Measurements from ENCODE around the gene SERPINA5. TPM values are rescaled to one million over a fixed set of nuclear protein-coding genes. Genes with fewer than 3 reads are reported as not detected.

SERPINA5 gene
- total and polyA plus RNA-seq, 2 of the 13 experiments (the other 11 are each of a cell fraction or from before 2014, with no cell fraction given) = 449 to 498 TPM

DNA sequence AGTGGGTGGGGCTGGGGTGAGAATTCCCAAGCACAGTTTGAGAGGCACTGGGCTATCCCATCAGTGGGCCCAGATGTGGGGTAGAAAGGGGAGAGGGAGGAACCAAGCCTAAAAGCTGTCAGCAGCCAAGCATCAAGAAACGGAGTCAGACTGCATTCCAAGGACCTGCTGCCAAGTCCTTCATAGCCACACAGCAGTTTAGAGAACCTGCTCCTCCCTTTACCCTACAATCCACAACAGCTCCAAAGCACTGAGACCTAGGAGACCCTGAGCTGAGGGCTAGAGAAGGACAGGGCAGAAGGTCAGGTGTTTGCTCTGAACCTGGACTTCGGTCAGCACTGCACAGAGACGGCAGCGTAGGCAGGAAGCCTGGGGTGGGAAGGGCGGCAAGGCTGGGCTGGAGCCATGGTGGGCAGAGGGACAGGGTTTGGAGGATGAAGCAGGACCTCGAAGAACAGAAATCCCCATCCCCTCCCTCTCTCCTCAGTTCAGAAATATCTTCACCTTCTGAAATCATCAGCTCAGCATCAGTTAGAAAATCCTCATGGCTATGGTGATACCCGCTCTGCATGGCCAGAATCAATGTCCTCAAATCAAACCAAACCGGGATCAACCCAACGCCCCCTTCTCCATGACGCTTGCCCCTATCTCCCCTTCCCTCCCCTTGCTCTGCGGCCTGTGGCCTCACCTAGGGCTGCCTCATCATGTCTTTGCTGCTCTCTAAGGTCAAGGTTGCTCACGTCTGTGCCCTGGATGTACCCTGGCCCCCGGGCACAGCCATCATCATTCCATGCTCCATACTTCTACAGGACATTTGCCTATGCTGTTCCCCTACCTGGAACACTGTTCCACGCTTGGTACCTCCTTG lies 32.9 kb upstream of the SERPINA5 start (continued):
- TF ChIP-seq, protein P1, sequence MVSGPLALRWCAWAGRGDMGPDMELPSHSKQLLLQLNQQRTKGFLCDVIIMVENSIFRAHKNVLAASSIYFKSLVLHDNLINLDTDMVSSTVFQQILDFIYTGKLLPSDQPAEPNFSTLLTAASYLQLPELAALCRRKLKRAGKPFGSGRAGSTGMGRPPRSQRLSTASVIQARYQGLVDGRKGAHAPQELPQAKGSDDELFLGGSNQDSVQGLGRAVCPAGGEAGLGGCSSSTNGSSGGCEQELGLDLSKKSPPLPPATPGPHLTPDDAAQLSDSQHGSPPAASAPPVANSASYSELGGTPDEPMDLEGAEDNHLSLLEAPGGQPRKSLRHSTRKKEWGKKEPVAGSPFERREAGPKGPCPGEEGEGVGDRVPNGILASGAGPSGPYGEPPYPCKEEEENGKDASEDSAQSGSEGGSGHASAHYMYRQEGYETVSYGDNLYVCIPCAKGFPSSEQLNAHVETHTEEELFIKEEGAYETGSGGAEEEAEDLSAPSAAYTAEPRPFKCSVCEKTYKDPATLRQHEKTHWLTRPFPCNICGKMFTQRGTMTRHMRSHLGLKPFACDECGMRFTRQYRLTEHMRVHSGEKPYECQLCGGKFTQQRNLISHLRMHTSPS (CRISPR knock-in tag; IDR thresholded peaks at IDR 0.05; ENCODE audit: low read depth) = peak; percentile 57; the same call in 1 of the 2 replicates
- TF ChIP-seq, protein P2, sequence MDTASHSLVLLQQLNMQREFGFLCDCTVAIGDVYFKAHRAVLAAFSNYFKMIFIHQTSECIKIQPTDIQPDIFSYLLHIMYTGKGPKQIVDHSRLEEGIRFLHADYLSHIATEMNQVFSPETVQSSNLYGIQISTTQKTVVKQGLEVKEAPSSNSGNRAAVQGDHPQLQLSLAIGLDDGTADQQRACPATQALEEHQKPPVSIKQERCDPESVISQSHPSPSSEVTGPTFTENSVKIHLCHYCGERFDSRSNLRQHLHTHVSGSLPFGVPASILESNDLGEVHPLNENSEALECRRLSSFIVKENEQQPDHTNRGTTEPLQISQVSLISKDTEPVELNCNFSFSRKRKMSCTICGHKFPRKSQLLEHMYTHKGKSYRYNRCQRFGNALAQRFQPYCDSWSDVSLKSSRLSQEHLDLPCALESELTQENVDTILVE (CRISPR knock-in tag; IDR thresholded peaks at IDR 0.05) = no peak
- TF ChIP-seq, protein P3, sequence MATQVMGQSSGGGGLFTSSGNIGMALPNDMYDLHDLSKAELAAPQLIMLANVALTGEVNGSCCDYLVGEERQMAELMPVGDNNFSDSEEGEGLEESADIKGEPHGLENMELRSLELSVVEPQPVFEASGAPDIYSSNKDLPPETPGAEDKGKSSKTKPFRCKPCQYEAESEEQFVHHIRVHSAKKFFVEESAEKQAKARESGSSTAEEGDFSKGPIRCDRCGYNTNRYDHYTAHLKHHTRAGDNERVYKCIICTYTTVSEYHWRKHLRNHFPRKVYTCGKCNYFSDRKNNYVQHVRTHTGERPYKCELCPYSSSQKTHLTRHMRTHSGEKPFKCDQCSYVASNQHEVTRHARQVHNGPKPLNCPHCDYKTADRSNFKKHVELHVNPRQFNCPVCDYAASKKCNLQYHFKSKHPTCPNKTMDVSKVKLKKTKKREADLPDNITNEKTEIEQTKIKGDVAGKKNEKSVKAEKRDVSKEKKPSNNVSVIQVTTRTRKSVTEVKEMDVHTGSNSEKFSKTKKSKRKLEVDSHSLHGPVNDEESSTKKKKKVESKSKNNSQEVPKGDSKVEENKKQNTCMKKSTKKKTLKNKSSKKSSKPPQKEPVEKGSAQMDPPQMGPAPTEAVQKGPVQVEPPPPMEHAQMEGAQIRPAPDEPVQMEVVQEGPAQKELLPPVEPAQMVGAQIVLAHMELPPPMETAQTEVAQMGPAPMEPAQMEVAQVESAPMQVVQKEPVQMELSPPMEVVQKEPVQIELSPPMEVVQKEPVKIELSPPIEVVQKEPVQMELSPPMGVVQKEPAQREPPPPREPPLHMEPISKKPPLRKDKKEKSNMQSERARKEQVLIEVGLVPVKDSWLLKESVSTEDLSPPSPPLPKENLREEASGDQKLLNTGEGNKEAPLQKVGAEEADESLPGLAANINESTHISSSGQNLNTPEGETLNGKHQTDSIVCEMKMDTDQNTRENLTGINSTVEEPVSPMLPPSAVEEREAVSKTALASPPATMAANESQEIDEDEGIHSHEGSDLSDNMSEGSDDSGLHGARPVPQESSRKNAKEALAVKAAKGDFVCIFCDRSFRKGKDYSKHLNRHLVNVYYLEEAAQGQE (IDR thresholded peaks at IDR 0.05; ENCODE audit: borderline replicate concordance in 1 of 2, low read depth in 1 of 2, low read length in 2 of 2) = no peak
- TF ChIP-seq KDM6A (CRISPR knock-in tag; IDR thresholded peaks at IDR 0.05; ENCODE audit: low read depth) (peak; percentile 71), ZFX (CRISPR knock-in tag; IDR thresholded peaks at IDR 0.05; ENCODE audit: low read depth) (peak; percentile 52; the same call in 1 of the 2 replicates), TOPORS (CRISPR knock-in tag; IDR thresholded peaks at IDR 0.05) (no peak), ZNF17 (CRISPR knock-in tag; IDR thresholded peaks at IDR 0.05) (no peak), ZSCAN9 (CRISPR knock-in tag; IDR thresholded peaks at IDR 0.05; ENCODE audit: borderline replicate concordance) (no peak), SAP130 (CRISPR knock-in tag; IDR thresholded peaks at IDR 0.05; ENCODE audit: low read depth) (peak; percentile 74), ZNF431 (CRISPR knock-in tag; IDR thresholded peaks at IDR 0.05; ENCODE audit: borderline replicate concordance, low read depth) (no peak)
- TF ChIP-seq, protein P4, sequence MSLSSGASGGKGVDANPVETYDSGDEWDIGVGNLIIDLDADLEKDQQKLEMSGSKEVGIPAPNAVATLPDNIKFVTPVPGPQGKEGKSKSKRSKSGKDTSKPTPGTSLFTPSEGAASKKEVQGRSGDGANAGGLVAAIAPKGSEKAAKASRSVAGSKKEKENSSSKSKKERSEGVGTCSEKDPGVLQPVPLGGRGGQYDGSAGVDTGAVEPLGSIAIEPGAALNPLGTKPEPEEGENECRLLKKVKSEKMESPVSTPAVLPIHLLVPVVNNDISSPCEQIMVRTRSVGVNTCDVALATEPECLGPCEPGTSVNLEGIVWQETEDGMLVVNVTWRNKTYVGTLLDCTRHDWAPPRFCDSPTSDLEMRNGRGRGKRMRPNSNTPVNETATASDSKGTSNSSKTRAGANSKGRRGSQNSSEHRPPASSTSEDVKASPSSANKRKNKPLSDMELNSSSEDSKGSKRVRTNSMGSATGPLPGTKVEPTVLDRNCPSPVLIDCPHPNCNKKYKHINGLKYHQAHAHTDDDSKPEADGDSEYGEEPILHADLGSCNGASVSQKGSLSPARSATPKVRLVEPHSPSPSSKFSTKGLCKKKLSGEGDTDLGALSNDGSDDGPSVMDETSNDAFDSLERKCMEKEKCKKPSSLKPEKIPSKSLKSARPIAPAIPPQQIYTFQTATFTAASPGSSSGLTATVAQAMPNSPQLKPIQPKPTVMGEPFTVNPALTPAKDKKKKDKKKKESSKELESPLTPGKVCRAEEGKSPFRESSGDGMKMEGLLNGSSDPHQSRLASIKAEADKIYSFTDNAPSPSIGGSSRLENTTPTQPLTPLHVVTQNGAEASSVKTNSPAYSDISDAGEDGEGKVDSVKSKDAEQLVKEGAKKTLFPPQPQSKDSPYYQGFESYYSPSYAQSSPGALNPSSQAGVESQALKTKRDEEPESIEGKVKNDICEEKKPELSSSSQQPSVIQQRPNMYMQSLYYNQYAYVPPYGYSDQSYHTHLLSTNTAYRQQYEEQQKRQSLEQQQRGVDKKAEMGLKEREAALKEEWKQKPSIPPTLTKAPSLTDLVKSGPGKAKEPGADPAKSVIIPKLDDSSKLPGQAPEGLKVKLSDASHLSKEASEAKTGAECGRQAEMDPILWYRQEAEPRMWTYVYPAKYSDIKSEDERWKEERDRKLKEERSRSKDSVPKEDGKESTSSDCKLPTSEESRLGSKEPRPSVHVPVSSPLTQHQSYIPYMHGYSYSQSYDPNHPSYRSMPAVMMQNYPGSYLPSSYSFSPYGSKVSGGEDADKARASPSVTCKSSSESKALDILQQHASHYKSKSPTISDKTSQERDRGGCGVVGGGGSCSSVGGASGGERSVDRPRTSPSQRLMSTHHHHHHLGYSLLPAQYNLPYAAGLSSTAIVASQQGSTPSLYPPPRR (CRISPR knock-in tag; IDR thresholded peaks at IDR 0.05; ENCODE audit: borderline replicate concordance) = peak; percentile 47; the same call in 1 of the 2 replicates
- TF ChIP-seq, protein P5, sequence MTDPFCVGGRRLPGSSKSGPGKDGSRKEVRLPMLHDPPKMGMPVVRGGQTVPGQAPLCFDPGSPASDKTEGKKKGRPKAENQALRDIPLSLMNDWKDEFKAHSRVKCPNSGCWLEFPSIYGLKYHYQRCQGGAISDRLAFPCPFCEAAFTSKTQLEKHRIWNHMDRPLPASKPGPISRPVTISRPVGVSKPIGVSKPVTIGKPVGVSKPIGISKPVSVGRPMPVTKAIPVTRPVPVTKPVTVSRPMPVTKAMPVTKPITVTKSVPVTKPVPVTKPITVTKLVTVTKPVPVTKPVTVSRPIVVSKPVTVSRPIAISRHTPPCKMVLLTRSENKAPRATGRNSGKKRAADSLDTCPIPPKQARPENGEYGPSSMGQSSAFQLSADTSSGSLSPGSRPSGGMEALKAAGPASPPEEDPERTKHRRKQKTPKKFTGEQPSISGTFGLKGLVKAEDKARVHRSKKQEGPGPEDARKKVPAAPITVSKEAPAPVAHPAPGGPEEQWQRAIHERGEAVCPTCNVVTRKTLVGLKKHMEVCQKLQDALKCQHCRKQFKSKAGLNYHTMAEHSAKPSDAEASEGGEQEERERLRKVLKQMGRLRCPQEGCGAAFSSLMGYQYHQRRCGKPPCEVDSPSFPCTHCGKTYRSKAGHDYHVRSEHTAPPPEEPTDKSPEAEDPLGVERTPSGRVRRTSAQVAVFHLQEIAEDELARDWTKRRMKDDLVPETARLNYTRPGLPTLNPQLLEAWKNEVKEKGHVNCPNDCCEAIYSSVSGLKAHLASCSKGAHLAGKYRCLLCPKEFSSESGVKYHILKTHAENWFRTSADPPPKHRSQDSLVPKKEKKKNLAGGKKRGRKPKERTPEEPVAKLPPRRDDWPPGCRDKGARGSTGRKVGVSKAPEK (CRISPR knock-in tag; IDR thresholded peaks at IDR 0.05; ENCODE audit: borderline replicate concordance) = no peak
